ENCODE measurements around the gene ABCB6. TPM values are rescaled to one million over a fixed set of nuclear protein-coding genes. Genes with fewer than 3 reads are reported as not detected.

ABCB6 gene
- polyA plus RNA-seq (2013, experiment 1 of 2): 11.5 TPM
- polyA plus RNA-seq (2013, experiment 2 of 2): 9.4 TPM

DNA sequence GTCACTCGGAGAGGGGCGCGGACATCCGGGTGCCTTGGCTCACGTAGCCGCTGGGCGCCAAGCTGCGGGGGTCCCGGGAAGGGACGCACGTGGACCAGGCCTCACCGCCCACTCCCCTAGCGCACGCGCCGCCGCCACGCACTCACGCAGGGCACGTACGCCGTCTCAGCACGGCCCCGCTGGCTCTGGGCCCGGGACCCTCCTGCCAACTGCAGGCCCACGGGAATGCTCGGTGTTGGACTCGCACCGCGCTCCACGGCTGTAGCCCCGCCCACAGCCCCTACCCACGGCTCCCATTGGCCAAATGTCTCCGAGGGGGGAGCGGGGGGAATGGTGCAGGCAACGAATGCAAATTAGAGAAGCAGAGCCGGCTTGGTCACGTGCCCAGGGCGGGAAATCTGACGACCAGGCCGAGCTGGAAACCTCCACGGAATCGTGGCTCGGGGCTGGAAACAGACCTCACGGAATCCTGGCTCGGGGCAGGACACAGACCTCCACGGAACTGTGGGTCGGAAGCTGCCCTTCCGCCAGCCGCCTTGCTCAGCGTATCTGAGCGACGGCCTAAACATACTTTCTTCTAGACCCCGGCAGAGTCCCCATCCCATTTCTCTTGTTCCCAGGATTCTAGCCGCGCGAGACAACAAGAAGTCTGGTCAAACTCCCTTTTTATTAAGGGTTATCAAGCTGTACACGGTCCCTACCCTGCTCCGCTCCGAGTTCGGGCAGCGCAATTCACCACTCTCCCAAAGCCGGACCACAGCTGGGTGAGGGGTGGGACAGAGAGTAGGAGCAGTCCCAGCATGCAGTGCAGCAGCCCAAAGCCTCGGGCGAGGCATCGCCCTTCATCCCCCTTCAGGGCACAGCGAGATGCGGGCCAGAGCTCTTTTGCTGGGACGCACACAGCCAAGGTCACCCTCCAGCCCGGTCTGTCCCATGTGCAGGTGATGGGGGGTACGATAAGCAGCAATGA is at the start of gene ABCB6:
ABCB6 (minus strand) TSS at position 227 of the 970 bp plus-strand sequence. CDS start 285 bp downstream, outside the sequence.
- H4K91ac ChIP-seq (ENCODE audit: low read length): peak within 1 kb of the TSS; percentile 88
- peak within 1 kb of the TSS; percentile 75 for H2AFZ ChIP-seq (ENCODE audit: low read depth, low read length)
- peaks cover 15% of the 10 kb centered on the region for H3K4me1 ChIP-seq (ENCODE audit: control insufficient read depth, insufficient read depth, low read depth, low read length)
- peak within 1 kb of the TSS; percentile 86 for H3K27ac ChIP-seq (ENCODE audit: low read length, poor library complexity, severe bottlenecking)
- H4K8ac ChIP-seq (ENCODE audit: low read length): peak within 1 kb of the TSS; percentile 88
- peak within 1 kb of the TSS in 1 of 2 experiments; percentile 88 for H3K14ac ChIP-seq (ENCODE audit: low read length in 2 of 2)
- peak within 1 kb of the TSS; percentile 95 for H2BK15ac ChIP-seq (ENCODE audit: low read depth, poor library complexity, severe bottlenecking)
- peak within 1 kb of the TSS; percentile 79 to 95 for H3K18ac ChIP-seq (ENCODE audit: low read depth in 1 of 2, low read length in 2 of 2)
- H3K36me3 ChIP-seq (ENCODE audit: control insufficient read depth in 1 of 2, insufficient read depth in 2 of 2, low read depth in 1 of 2, low read length in 2 of 2): peaks cover 66 to 74% of the 10 kb centered on the region in 2 experiments
- no peak within 1 kb of the TSS for H2AK5ac ChIP-seq (ENCODE audit: low read length, severe bottlenecking)
- H2BK120ac ChIP-seq (ENCODE audit: low read depth, low read length): peak within 1 kb of the TSS; percentile 74
- H3K79me1 ChIP-seq (replicated peaks; ENCODE audit: low read length, poor library complexity, severe bottlenecking): peaks cover 27% of the 10 kb centered on the region
- H3K23ac ChIP-seq (ENCODE audit: low read length in 2 of 2): peak within 1 kb of the TSS; percentile 31 to 94
- H3K27me3 ChIP-seq (ENCODE audit: control insufficient read depth in 1 of 2, insufficient read depth in 1 of 2, low read length in 2 of 2): no peaks in the 10 kb centered on the region
- peak within 1 kb of the TSS; percentile 59 to 72 for H3K4me3 ChIP-seq (ENCODE audit: insufficient read depth in 1 of 2, low read depth in 1 of 2, low read length in 2 of 2)
- no peaks in the 10 kb centered on the region for H3K9me3 ChIP-seq (ENCODE audit: control insufficient read depth, low read length)
- peak within 1 kb of the TSS; percentile 21 for H2BK5ac ChIP-seq (ENCODE audit: low read depth, low read length, poor library complexity, severe bottlenecking)
- H3K4ac ChIP-seq (ENCODE audit: low read depth in 1 of 2, low read length in 2 of 2): peak within 1 kb of the TSS; percentile 83 to 89
- peak within 1 kb of the TSS; percentile 92 for H3K4me2 ChIP-seq (ENCODE audit: low read length, poor library complexity, severe bottlenecking)
- peak; percentile 94 for DNase-seq
- peak within 1 kb of the TSS; percentile 11 to 64 for H2BK12ac ChIP-seq (ENCODE audit: low read length in 2 of 2)
- H3K9ac ChIP-seq (ENCODE audit: low read length): peak within 1 kb of the TSS; percentile 93
- 25% methylated on average over 47 of the region's 71 CpGs for WGBS

DNA sequence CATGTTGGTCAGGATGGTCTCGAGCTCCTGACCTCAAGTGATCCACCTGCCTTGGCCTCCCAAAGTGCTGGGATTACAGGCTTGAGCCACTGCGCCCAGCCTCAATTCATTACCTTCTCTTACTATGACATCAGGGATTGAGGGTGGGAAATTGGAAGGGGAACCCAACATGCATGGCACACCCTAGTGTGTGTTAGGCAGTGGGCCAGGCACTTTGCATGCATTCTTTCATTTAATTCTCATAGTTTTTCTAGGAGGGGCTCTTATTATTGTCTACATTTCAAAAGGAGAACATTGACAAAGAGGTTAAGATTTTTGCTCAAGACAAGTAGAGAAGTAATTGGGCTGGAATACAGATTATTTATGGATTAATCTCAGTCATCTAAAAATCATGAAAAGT is 49.5 kb upstream of the ABCB6 start:
- no peak overlapping the region for H3K4me3 ChIP-seq (ENCODE audit: insufficient read depth in 1 of 2, low read depth in 1 of 2, low read length in 2 of 2)
- H3K27me3 ChIP-seq (ENCODE audit: control insufficient read depth in 1 of 2, insufficient read depth in 1 of 2, low read length in 2 of 2): peaks cover 3 to 11% of the 10 kb centered on the region in 2 experiments
- H3K79me1 ChIP-seq (replicated peaks; ENCODE audit: low read length, poor library complexity, severe bottlenecking): no peaks in the 10 kb centered on the region
- no peak overlapping the region for H2BK120ac ChIP-seq (ENCODE audit: low read depth, low read length)
- H2BK5ac ChIP-seq (ENCODE audit: low read depth, low read length, poor library complexity, severe bottlenecking): no peak overlapping the region
- no peak overlapping the region for H2BK12ac ChIP-seq (ENCODE audit: low read length in 2 of 2)
- no peak overlapping the region for H3K4me2 ChIP-seq (ENCODE audit: low read length, poor library complexity, severe bottlenecking)
- no peak overlapping the region for H4K91ac ChIP-seq (ENCODE audit: low read length)
- H3K23ac ChIP-seq (ENCODE audit: low read length in 2 of 2): no peak overlapping the region
- no peak overlapping the region for H3K9ac ChIP-seq (ENCODE audit: low read length)
- H3K18ac ChIP-seq (ENCODE audit: low read depth in 1 of 2, low read length in 2 of 2): no peak overlapping the region
- H3K14ac ChIP-seq (ENCODE audit: low read length in 2 of 2): no peak overlapping the region
- H2BK15ac ChIP-seq (ENCODE audit: low read depth, poor library complexity, severe bottlenecking): no peak overlapping the region
- H3K9me3 ChIP-seq (ENCODE audit: control insufficient read depth, low read length): no peaks in the 10 kb centered on the region
- H4K8ac ChIP-seq (ENCODE audit: low read length): no peak overlapping the region
- no peak overlapping the region for H2AFZ ChIP-seq (ENCODE audit: low read depth, low read length)
- no peak overlapping the region for H2AK5ac ChIP-seq (ENCODE audit: low read length, severe bottlenecking)
- WGBS: 43% methylated on average over 1 of the region's 2 CpGs
- H3K4me1 ChIP-seq (ENCODE audit: control insufficient read depth, insufficient read depth, low read depth, low read length): peaks cover 13% of the 10 kb centered on the region
- H3K36me3 ChIP-seq (ENCODE audit: control insufficient read depth in 1 of 2, insufficient read depth in 2 of 2, low read depth in 1 of 2, low read length in 2 of 2): no peaks in the 10 kb centered on the region
- no peak overlapping the region for H3K27ac ChIP-seq (ENCODE audit: low read length, poor library complexity, severe bottlenecking)
- no peak for DNase-seq
- H3K4ac ChIP-seq (ENCODE audit: low read depth in 1 of 2, low read length in 2 of 2): no peak overlapping the region

DNA sequence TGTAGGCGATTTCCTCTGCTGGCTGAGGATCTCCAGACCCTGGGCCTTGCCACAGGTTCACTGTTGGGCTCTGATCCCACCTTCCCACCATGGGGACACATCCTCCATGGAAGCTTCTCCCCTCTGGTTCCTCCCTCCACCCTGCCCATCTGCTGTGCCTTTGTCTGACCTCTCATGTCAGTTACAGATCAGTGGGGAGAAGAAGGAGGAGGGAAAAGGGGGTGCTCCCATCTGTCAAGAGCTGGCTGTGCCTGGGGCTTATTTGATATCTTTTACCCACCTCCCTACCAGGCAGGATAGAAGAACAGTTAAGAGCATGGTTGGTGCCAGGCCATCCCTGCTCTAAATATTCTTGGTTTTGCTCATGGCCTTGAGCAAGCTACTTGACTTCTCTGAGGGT is 48.1 kb upstream of the ABCB6 start:
- no peak overlapping the region for H3K14ac ChIP-seq (ENCODE audit: low read length in 2 of 2)
- WGBS: no CpG with 5 or more reads among the region's 1 CpG
- H3K27ac ChIP-seq (ENCODE audit: low read length, poor library complexity, severe bottlenecking): no peak overlapping the region
- no peak overlapping the region for H3K4ac ChIP-seq (ENCODE audit: low read depth in 1 of 2, low read length in 2 of 2)
- no peak overlapping the region for H3K4me3 ChIP-seq (ENCODE audit: insufficient read depth in 1 of 2, low read depth in 1 of 2, low read length in 2 of 2)
- H3K36me3 ChIP-seq (ENCODE audit: control insufficient read depth in 1 of 2, insufficient read depth in 2 of 2, low read depth in 1 of 2, low read length in 2 of 2): no peaks in the 10 kb centered on the region
- H2AFZ ChIP-seq (ENCODE audit: low read depth, low read length): no peak overlapping the region
- no peak overlapping the region for H2BK120ac ChIP-seq (ENCODE audit: low read depth, low read length)
- no peak overlapping the region for H3K18ac ChIP-seq (ENCODE audit: low read depth in 1 of 2, low read length in 2 of 2)
- H2BK15ac ChIP-seq (ENCODE audit: low read depth, poor library complexity, severe bottlenecking): no peak overlapping the region
- H2AK5ac ChIP-seq (ENCODE audit: low read length, severe bottlenecking): no peak overlapping the region
- peaks cover 11% of the 10 kb centered on the region for H3K4me1 ChIP-seq (ENCODE audit: control insufficient read depth, insufficient read depth, low read depth, low read length)
- H3K9ac ChIP-seq (ENCODE audit: low read length): no peak overlapping the region
- H4K91ac ChIP-seq (ENCODE audit: low read length): no peak overlapping the region
- no peaks in the 10 kb centered on the region for H3K79me1 ChIP-seq (replicated peaks; ENCODE audit: low read length, poor library complexity, severe bottlenecking)
- no peak for DNase-seq
- H4K8ac ChIP-seq (ENCODE audit: low read length): no peak overlapping the region
- H3K4me2 ChIP-seq (ENCODE audit: low read length, poor library complexity, severe bottlenecking): no peak overlapping the region
- no peak overlapping the region for H2BK5ac ChIP-seq (ENCODE audit: low read depth, low read length, poor library complexity, severe bottlenecking)
- no peaks in the 10 kb centered on the region for H3K9me3 ChIP-seq (ENCODE audit: control insufficient read depth, low read length)
- no peak overlapping the region for H2BK12ac ChIP-seq (ENCODE audit: low read length in 2 of 2)
- peaks cover 3 to 11% of the 10 kb centered on the region in 2 experiments for H3K27me3 ChIP-seq (ENCODE audit: control insufficient read depth in 1 of 2, insufficient read depth in 1 of 2, low read length in 2 of 2)
- no peak overlapping the region for H3K23ac ChIP-seq (ENCODE audit: low read length in 2 of 2)

DNA sequence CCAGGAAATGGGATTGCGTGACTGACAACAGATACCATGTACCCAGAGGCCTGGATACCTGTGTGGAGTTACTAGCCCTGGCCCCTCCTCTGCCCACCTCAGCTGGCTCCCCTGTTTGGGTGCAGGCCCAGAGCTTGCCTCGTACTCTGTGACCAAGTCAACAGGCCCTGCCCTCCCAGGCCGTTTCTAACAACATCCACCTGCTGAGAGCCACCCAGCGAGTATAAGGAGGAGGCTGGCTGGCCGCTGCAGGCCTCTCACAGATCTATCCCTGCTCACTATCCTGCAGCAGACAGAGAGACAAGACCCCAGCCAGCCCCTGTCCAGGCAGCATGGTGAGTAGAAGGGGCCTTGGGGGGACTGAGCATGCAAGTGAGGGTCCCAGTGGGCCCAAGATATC is 47.5 kb upstream of the ABCB6 start:
- no peak overlapping the region for H3K9ac ChIP-seq (ENCODE audit: low read length)
- H2BK15ac ChIP-seq (ENCODE audit: low read depth, poor library complexity, severe bottlenecking): peak overlapping the region; percentile 33
- no peaks in the 10 kb centered on the region for H3K79me1 ChIP-seq (replicated peaks; ENCODE audit: low read length, poor library complexity, severe bottlenecking)
- H3K27me3 ChIP-seq (ENCODE audit: control insufficient read depth in 1 of 2, insufficient read depth in 1 of 2, low read length in 2 of 2): peaks cover 7 to 16% of the 10 kb centered on the region in 2 experiments
- H3K4me1 ChIP-seq (ENCODE audit: control insufficient read depth, insufficient read depth, low read depth, low read length): peaks cover 8% of the 10 kb centered on the region
- H4K8ac ChIP-seq (ENCODE audit: low read length): no peak overlapping the region
- H4K91ac ChIP-seq (ENCODE audit: low read length): no peak overlapping the region
- DNase-seq: no peak
- no peak overlapping the region for H2BK12ac ChIP-seq (ENCODE audit: low read length in 2 of 2)
- no peaks in the 10 kb centered on the region for H3K9me3 ChIP-seq (ENCODE audit: control insufficient read depth, low read length)
- no peak overlapping the region for H2AK5ac ChIP-seq (ENCODE audit: low read length, severe bottlenecking)
- no peak overlapping the region for H2BK120ac ChIP-seq (ENCODE audit: low read depth, low read length)
- no peaks in the 10 kb centered on the region for H3K36me3 ChIP-seq (ENCODE audit: control insufficient read depth in 1 of 2, insufficient read depth in 2 of 2, low read depth in 1 of 2, low read length in 2 of 2)
- H3K23ac ChIP-seq (ENCODE audit: low read length in 2 of 2): no peak overlapping the region
- H2BK5ac ChIP-seq (ENCODE audit: low read depth, low read length, poor library complexity, severe bottlenecking): no peak overlapping the region
- H3K4me3 ChIP-seq (ENCODE audit: insufficient read depth in 1 of 2, low read depth in 1 of 2, low read length in 2 of 2): no peak overlapping the region
- no peak overlapping the region for H3K27ac ChIP-seq (ENCODE audit: low read length, poor library complexity, severe bottlenecking)
- WGBS: 41% methylated on average over 3 of the region's 5 CpGs
- no peak overlapping the region for H3K14ac ChIP-seq (ENCODE audit: low read length in 2 of 2)
- no peak overlapping the region for H3K4ac ChIP-seq (ENCODE audit: low read depth in 1 of 2, low read length in 2 of 2)
- H2AFZ ChIP-seq (ENCODE audit: low read depth, low read length): no peak overlapping the region
- H3K18ac ChIP-seq (ENCODE audit: low read depth in 1 of 2, low read length in 2 of 2): no peak overlapping the region
- H3K4me2 ChIP-seq (ENCODE audit: low read length, poor library complexity, severe bottlenecking): no peak overlapping the region

Measured in mesenchymal stem cell (in vitro differentiated cells and primary cell).